ENCODE measurements around the gene ELMOD3. TPM values are rescaled to one million over a fixed set of nuclear protein-coding genes. Genes with fewer than 3 reads are reported as not detected.
A peak's percentile ranks its signal among the peaks of the same experiment; 100 is the strongest.
"Not testable (repeated sequence)": the region's sequence is repeated elsewhere in the genome, so short reads cannot be mapped to it uniquely, and the experiment has no call there.

ELMOD3 gene
- total RNA-seq, 1 experiment from 2014 or later: 10.3 TPM

GRCh38 chr2:85438201-85439024, 83.8 kb downstream of the ELMOD3 start:
- H3K36me3 ChIP-seq (ENCODE audit: control insufficient read depth, insufficient read depth, low read length): no peaks in the 10 kb centered on the region
- no peaks in the 10 kb centered on the region for H3K9me3 Mint-ChIP-seq (ENCODE audit: unreplicated experiment)
- peaks cover 6% of the 10 kb centered on the region for H3K4me1 Mint-ChIP-seq (ENCODE audit: low read depth, unreplicated experiment)
- no peaks in the 10 kb centered on the region for H3K9me3 ChIP-seq
- intact Hi-C loops (cut with micrococcal nuclease; ENCODE audit: unreplicated experiment): loop anchor here (1.0 kb wide), 1 partner anchor 17 kb away; no protein-coding TSS in a partner anchor
- BruUV-seq (replicated peaks): no TSS peak
- H3K4me3 ChIP-seq (ENCODE audit: low read depth, low read length): peak overlapping the region; percentile 40
- H3K27me3 Mint-ChIP-seq (ENCODE audit: insufficient read depth, unreplicated experiment): no peaks in the 10 kb centered on the region
- DNase-seq: no peak
- H3K27me3 ChIP-seq (replicated peaks; ENCODE audit: control insufficient read depth, insufficient read depth, low read length): no peaks in the 10 kb centered on the region
- peak overlapping the region; percentile 73 for H3K4me3 Mint-ChIP-seq (ENCODE audit: unreplicated experiment)
- H3K4me1 ChIP-seq: peaks cover 18% of the 10 kb centered on the region
- H3K27ac Mint-ChIP-seq (ENCODE audit: unreplicated experiment): no peak overlapping the region
- ChIA-PET CTCF (interaction anchor here (1.0 kb wide), 2 partner anchors 114 kb away, joined by 3 to 4 read pairs; no protein-coding TSS in a partner anchor), POLR2A (interaction anchor here (0.5 to 1.5 kb wide), 3 partner anchors 17 to 478 kb away, joined by 4 to 5 read pairs (median 4); no protein-coding TSS in a partner anchor)
- no peak for TF ChIP-seq CTCF (IDR thresholded peaks at IDR 0.05; ENCODE audit: insufficient read depth in 1 of 2, low read depth in 1 of 2, low read length in 1 of 2, severe bottlenecking in 1 of 2, unreplicated experiment in 1 of 2)
- H3K36me3 Mint-ChIP-seq (ENCODE audit: insufficient read depth, unreplicated experiment): no peaks in the 10 kb centered on the region

- no peaks in the 10 kb centered on the region for H3K36me3 ChIP-seq (ENCODE audit: control insufficient read depth, insufficient read depth, low read length)
- no peaks in the 10 kb centered on the region for H3K9me3 Mint-ChIP-seq (ENCODE audit: unreplicated experiment)
- H3K4me1 ChIP-seq: peaks cover 18% of the 10 kb centered on the region
- DNase-seq: no peak
- no peaks in the 10 kb centered on the region for H3K27me3 ChIP-seq (replicated peaks; ENCODE audit: control insufficient read depth, insufficient read depth, low read length)
- H3K36me3 Mint-ChIP-seq (ENCODE audit: insufficient read depth, unreplicated experiment): no peaks in the 10 kb centered on the region
- BruUV-seq (replicated peaks): no TSS peak
- H3K27ac Mint-ChIP-seq (ENCODE audit: unreplicated experiment): no peak overlapping the region
- H3K4me3 Mint-ChIP-seq (ENCODE audit: unreplicated experiment): no peak overlapping the region
- intact Hi-C loops (cut with micrococcal nuclease; ENCODE audit: unreplicated experiment): no loop called here
- TF ChIP-seq CTCF (IDR thresholded peaks at IDR 0.05; ENCODE audit: insufficient read depth in 1 of 2, low read depth in 1 of 2, low read length in 1 of 2, severe bottlenecking in 1 of 2, unreplicated experiment in 1 of 2): no peak
- no peaks in the 10 kb centered on the region for H3K27me3 Mint-ChIP-seq (ENCODE audit: insufficient read depth, unreplicated experiment)
- no peaks in the 10 kb centered on the region for H3K9me3 ChIP-seq
- CTCF ChIA-PET: interaction anchor here (1.0 kb wide), 1 partner anchor 113 kb away, joined by 3 read pairs; no protein-coding TSS in a partner anchor
- POLR2A ChIA-PET: interaction anchor here (1.5 kb wide), 1 partner anchor 17 kb away, joined by 4 read pairs; no protein-coding TSS in a partner anchor
- peaks cover 6% of the 10 kb centered on the region for H3K4me1 Mint-ChIP-seq (ENCODE audit: low read depth, unreplicated experiment)
- H3K4me3 ChIP-seq (ENCODE audit: low read depth, low read length): no peak overlapping the region
Measured at GRCh38 chr2:85439025-85439472, 84.5 kb downstream of the ELMOD3 start.

GRCh38 chr2:85439569-85439968, 85.0 kb downstream of the ELMOD3 start:
- intact Hi-C loops (cut with micrococcal nuclease; ENCODE audit: unreplicated experiment); H3K36me3 ChIP-seq (ENCODE audit: control insufficient read depth, insufficient read depth, low read length); H3K27me3 ChIP-seq (replicated peaks; ENCODE audit: control insufficient read depth, insufficient read depth, low read length); DNase-seq; H3K4me1 Mint-ChIP-seq (ENCODE audit: low read depth, unreplicated experiment); H3K9me3 Mint-ChIP-seq (ENCODE audit: unreplicated experiment); H3K27ac Mint-ChIP-seq (ENCODE audit: unreplicated experiment); H3K27me3 Mint-ChIP-seq (ENCODE audit: insufficient read depth, unreplicated experiment); H3K9me3 ChIP-seq; H3K4me3 ChIP-seq (ENCODE audit: low read depth, low read length); BruUV-seq (replicated peaks); H3K4me3 Mint-ChIP-seq (ENCODE audit: unreplicated experiment); H3K36me3 Mint-ChIP-seq (ENCODE audit: insufficient read depth, unreplicated experiment): not testable (repeated sequence)
- POLR2A ChIA-PET: interaction anchor here (1.5 kb wide), 1 partner anchor 18 kb away, joined by 4 read pairs; no protein-coding TSS in a partner anchor
- CTCF ChIA-PET: interaction anchor here (1.0 kb wide), 1 partner anchor 113 kb away, joined by 3 read pairs; no protein-coding TSS in a partner anchor
- H3K4me1 ChIP-seq: peaks cover 18% of the 10 kb centered on the region

Measured in Caco-2 (cell line).